Bone marrow (tissue), 2 donors: ENCODE results near the gene AGAP1.
"Not testable (repeated sequence)": the region's sequence is repeated elsewhere in the genome, so short reads cannot be mapped to it uniquely, and the experiment has no call there.

Experiments
- DNase-seq, 2 donors: peaks; one replicate each; lab custom pipeline; 2025; lab: John Stamatoyannopoulos, UW

Gene AGAP1

DNA sequence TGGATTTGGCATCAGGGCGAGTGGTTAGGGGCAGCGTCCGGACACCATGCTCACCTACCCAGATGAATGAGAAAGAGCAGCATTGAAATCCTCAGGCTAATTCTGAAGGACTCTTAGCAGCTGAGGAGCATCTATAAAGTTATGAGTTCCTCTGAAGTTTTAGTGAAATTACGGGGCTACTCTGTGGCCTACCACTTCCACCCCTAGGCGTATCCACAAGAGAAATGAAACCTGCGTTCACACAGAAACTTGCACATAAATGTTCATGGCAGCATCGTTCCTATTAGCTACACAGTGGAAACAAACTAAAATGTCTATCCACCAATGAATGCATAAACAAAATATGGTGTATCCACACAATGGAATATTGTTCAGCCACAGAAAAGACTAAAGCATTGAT lies 576.4 kb downstream of the AGAP1 start:
- DNase-seq: no peak

DNA sequence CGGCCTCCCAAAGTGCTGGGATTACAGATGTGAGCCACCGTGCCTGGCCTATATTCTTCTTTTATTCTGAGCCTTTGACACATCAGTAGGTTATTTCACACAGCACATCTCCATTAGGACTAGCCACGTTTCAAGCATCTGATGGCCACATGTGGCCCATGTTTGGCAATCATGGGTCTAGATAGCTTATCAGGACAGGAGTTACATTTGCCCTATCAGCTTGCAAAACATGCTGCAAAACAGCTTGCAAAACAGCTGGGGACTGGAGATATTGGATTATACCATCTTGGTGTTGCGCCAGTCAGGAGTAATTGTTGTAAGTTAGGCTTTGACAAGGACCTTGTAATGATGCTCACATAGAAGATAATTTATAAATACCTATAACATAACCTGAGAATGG lies 579.4 kb downstream of the AGAP1 start:
- no peak for DNase-seq

DNA sequence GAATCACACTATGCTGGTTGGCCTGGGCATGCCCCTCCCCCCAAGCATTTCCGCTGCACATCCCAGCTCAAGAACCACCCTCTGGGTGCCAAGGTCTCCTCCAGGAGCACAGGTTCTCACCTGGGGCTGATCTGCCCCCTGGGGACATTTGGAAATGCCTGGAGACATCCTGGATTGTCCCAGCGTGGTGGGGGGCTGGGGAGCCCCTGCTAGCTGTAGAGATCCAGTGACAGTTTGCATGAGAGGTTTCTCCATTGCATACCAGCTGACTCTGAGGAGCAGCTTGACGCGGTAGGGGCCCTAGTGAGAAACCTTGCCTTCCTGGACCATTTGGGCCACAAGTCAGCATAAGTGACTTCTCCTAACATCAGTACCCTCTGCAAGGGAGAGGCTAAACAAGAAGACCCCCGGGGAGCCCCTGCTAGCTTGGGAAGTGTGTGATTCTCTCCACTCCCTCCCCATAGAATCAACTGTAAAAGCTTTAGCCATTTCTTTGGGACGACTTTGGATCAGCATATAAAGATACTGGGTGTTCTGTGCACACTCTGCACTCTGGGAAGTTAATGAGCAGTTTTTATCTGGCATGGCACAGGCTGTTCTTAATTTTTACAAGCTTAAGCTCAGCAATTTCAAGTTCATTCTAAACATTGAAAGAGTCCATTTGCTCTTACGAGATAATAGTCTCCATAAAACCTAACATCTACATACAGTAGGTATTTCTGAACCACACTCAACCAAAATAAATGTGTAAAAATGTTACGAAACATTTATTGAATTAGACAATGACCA lies 580.2 kb downstream of the AGAP1 start:
- DNase-seq: no peak

DNA sequence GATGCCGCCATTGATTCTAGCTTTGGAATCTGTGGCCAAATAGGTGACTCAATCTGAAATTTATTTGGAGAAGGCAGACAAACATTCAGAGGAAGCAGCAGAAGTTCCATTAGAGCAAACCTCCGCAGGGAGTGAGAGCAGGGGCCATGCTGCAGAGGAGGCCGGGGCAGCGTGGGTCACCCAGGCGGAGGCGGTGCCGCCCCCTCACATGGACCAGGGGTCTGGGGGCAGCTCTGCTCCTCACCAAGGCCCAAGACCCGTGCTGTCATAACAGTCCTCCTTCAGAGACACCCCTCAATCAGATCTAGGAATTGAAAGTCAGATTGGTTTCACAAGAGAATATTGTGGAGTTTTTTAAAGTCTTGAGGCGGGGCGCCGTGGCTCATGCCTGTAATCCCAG lies 582.0 kb downstream of the AGAP1 start:
- no peak for DNase-seq

DNA sequence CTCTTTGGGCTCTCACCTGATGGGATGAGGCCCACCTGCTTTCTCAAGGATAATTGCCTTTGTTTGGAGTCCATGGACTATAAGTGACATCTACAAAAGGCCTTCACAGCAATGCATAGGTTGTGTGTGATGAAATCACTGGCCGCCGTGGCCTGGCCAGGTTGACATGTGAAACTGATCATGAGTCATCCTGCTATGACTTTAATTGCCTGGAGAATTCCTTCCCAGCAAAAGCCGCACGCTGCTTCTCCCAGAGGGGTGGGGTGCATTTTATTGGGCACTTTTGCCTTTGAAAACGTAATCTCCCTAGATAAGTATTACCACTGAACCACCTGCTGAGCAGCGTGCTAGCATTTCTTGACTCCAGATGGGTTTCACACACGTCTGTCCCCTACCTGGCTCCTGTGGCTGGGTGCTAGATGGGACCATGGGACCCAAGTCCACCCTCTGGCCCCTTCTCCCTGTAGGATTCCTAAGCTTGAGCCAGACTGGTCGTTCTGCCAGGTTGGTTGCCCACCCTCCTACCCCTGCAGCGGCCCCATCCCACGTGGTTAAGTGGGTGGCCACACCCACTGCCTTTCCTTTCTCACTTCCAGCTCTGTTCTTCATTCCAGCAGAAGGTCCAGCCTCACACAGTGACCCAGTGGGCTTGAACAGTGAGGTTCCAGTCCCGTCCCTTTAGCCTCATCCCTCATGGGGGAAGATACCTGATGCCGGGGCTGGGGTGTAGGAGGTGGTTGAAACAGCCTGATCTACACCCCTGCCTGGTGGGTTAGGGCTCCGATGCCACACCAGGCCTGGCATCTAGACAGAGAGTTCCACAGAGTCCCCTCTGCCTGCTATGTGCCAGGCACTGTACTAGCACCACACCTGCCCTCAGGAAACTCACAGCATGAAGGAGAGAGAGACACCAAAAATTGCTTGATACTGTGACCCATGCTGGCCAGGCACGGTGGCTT lies 584.7 kb downstream of the AGAP1 start:
- no peak for DNase-seq

DNA sequence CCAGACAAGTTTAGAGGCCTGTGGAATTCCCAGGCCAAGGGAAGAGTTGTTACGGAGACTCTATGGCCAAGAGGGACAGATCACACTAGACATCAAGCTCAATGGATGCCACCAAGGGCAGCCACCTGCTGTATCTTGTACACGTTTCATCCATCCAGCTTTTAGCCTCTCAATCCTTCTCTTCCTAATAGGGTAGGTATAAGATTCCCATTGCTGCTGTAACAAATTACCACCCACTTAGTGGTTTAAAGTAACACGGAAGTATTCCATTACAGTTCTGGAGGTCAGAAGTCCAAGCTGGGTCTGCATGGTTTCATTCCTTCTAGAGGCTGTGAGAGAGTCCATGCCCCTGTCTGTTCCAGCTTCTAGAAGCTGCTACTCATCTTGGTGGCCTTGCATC lies 586.6 kb downstream of the AGAP1 start:
- DNase-seq: no peak

DNA sequence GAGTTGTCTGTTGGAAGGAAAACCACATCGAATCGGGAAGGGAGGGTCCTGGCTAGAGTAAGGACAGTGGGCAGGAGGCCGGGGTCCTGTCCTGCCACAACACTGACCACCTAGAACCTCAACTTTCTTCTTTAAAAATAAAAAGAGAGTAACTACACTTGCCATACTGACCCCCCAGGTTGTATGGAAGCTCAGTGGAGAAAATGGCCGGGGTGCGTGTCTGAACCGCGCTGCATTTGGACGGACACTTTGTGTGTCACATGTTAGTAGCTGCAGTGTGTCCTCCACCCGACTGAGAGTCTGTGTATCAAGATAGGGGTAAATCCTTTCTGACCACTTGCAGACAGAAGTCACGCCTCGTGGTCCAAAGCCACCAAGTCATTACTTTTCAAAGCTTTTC lies 587.3 kb downstream of the AGAP1 start:
- DNase-seq: no peak

DNA sequence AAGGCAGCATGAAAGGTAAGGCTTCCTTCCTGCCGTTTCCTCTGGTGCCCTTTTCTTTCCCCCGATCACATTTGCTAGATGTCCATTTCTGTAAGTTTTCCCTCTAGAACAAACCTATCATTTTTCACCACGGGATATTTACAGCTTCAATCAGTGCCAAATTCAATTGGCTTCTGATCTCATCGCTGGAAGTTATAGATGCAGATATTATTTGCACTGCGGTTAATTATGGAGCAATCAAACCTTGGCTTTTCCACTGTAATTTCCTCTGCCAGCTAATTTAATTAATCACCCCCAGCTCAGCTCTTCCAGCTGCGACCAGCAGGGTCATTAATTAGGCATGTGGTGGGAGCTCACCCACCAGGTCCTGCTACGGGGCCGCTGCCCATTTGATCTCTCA lies 588.2 kb downstream of the AGAP1 start:
- no peak for DNase-seq

DNA sequence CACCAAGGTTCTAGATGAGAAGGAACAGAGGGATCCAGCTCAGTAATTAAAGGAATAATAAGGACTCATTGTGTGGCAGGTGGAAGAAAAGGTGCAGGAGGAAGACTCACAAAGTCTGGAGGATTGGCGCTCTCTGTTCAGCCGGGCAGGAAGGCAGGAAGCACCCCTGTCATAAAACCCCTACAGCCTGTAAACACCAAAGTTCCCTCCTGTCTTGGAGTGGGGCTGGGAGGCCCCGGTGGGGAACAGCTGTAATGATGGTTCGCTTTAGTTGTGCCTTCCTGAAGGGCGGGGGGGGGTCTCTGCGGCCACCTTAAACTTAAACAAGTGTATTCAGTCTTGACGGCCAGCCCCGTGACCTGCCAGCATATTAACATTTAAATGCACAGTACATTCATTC lies 590.1 kb downstream of the AGAP1 start:
- no peak for DNase-seq

DNA sequence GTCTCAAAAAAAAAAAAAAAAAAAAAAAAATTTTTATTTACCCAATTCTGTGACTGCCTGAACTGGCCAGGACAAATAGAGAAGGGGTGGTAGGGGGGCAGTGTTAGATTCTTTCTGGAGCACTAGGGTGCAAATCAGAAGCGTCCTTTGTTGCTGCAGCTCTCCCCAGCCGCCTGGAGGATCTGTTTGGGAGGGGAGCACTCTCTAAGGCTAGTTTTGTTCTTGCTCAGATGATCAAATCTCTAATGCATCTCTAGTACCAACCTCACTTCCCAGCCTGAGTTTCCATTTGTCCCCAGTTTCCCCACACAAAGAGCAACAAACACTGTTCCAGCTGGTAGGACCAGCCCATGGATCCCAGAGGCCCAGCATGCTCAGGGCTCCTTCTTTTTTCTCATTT lies 591.4 kb downstream of the AGAP1 start:
- DNase-seq: no peak

DNA sequence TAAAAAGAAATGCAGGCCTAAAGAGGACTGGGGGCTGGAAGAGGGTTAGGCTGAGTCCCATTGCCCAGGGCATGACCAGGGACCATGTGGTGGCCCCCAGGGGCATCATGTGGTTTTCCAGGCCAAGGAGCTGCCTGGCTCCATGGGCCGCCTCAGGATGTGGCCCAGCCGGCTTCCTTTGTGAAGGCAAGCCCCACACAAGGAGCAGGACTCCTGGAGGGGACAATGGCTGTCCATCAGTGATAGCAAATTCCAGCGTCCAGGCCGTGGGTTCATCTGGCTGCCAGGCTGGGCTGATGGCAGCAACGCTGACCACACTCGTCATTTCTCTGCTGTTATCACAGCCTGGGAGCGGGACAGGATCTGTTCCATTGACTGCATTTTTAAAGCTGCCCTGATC lies 591.8 kb downstream of the AGAP1 start:
- DNase-seq: no peak

DNA sequence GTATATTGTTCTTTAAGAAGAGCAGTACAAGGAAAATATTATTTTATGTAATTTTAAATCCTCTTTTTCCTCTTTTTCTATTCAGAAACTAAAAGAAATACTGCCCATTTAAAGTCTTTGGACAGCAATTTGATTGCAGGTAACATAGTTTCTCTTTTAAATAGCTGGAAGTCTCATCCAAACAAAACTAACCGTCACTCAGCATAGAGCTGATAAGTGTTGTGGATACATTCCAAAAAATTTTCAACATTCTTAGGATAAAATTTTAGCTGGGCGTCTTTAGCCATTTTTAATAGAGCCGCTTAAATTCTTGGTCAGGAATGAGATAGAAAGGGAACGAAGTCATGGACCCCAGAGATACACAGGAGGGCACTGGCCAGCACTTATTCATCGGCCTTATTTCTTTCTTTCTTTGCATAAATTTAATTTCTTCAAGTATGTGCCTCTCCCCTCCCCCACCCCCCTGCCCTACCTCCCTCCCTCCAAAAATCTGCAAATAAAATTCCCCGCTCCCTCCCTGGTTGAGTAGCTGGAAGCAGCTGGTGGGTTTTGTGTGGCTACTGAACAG lies 592.6 kb downstream of the AGAP1 start:
- no peak for DNase-seq

DNA sequence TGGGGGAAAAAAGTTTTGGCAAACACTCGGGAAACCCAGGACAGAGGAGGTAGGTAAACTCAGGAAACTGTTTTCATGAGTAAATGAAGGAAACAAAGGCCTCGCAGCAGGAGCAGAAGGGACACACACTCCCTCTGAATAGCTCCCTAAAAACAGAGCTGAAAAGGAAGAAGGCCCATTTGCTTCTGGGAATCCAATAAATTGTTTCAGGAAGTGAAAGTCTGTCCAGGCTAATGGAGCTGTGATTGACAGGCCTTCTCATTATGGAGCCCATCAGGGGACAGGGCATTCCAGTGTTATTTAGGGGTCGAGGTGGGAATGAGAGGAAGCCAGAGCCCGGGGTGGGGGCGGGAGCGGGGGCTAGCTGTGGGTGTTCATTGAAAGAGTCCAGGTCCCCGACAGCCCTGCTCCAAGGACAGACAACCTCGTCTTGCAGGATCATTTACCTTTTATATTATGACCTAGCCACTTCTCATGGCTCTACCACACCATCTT lies 593.2 kb downstream of the AGAP1 start:
- DNase-seq: no peak

DNA sequence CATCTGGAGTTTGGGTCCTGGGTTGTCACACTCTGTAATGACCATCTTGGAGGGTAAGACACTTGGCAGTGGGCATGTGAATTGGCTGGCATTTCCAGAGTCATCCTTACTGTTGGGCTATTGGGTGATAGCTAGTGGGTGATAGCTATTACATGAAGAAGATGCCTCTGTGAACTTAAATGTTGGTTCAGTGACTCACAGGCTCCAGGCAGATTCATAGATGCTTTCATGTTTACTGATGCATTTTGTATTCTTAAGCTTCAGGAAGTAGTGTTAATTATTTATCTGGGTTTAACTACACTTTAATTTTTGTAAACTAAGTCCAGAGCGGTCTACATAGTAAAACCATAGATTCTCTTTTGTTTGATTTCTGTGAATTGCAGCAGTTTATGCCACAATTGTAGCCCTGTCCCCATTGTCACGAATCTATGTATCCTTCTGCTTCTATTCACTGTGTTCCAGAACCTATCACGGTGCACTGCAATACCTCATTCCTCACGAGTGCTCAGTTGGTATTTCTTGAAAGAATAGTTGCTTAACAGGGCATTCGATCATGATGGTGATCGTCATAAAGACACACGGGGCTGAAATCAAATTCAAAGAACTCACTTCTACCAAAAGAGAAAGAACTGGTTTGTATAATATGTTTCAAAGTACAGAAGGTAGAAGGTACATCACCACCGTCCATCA lies 594.7 kb downstream of the AGAP1 start:
- no peak for DNase-seq

DNA sequence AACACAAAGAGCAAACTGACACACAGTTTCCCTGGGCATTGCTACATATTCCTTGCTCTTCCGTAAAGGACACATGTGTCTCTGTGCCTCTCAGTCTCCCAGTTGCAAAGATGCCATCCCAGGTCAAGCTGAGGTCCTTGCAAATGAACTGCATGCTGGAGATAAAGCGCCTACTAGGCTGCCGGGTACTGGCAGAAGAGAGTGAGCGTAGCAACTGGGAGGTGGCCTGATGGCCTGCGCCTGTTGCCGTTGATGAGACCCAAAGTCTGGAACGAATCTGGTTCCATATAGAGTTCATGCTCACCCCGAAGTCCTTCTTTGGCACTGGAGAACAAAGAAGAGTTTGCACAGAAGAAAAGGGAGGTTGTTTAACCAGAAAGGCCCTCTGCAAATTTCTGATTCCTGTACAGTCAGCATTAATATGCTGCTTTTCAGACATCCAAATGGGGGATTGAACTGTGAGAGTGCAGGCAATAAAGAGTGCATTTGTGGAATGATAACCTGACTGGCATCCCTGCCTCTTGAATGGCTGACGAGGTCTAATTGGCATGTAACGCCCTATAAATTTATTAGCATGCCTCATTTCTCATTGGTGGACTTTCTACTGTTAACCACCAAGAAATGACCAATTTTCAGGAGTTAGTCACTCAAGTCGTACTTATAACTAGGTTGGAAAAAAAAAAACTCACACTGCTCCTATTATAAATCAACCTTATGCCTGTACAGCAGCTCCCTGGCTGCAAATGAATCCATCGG lies 595.6 kb downstream of the AGAP1 start:
- DNase-seq: no peak

DNA sequence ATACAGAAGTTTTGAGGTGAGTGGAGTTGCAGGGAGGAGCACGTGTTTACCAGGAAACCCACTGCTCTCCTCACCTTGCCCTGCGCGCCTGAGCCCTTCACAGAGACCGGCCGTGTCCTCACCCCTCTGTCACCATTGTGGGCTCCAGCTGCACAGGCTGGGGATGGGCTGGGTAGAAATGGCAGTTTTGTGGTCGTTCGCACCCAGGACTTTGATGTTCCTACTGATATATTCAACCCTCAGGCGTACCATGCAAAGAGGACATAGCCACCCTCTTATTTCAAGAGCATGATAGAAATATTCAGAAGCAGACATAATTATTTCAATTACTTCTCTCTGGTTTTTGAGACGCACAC lies 596.2 kb downstream of the AGAP1 start:
- DNase-seq: no peak

DNA sequence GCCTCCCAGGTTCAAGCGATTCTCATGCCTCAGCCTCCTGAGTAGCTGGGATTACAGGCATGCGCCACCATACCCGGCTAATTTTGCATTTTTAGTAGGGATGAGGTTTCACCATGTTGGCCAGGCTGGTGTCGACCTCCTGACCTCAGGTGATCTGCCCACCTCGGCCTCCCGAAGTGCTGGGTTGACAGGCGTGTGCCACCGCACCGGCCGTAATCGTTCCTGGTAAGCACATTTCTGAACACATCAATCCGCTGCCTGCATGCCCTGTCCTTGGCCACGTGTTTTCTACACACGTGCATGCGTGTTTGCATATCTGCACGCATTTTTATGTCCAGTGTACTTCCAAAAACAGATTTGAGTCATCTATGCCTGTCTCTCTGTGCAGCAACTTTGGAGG lies 597.0 kb downstream of the AGAP1 start:
- not testable (repeated sequence) for DNase-seq

DNA sequence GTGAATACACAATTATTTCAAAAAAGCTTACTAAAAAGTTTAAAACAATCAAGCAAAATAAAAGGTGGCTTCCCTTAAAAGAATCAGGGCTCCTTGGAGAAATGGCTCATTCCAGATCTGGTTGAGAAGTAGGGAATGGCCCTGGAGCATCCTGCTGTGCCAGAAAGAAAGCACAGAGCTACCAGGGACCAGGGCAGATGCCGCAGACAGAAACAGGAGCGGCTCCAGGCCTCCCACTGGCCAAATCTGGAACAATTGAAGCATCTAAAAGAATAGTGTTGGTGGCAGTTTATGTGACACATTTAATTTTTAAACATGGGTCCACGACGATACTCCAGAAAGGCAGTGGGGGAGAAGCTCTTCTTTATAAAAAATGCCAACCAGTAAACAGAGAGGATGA lies 598.9 kb downstream of the AGAP1 start:
- DNase-seq: no peak

DNA sequence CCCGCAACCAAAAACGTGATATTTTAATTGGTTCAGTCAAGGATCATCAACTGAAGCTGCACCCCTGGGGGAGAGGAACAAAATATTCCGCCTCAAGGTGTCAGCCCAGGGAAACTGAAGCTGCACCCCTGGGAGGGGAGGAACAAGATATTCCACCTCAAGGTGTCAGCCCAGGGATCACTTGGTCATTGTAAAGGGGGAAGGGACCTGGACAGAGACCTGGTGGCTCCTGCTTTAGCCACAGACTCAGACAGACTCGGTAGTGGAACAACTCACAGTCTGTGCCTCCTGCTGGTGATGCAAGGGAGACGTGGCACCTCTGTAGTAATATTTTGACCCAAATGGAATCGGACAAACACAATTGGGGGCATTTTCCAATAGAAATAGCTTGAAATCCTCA lies 599.3 kb downstream of the AGAP1 start:
- DNase-seq: no peak

DNA sequence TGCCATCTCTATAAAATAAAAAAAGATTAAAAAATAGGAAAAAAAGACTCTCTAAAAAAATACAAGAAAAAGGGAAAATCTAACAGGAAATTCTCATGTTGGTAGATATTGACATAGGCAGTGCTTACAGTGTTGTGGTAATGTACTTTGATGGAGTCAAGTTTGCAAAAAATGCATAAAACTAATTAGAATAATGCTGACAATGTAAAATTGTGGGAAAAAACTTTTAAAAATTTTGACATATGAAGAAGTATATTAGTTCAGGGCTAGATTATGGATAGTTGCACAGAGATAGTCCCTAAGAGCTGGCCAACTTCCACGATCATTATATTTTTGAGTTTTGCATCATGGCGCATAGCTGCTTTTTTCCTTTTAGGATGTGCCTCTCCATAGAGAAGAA lies 601.7 kb downstream of the AGAP1 start:
- DNase-seq: no peak

DNA sequence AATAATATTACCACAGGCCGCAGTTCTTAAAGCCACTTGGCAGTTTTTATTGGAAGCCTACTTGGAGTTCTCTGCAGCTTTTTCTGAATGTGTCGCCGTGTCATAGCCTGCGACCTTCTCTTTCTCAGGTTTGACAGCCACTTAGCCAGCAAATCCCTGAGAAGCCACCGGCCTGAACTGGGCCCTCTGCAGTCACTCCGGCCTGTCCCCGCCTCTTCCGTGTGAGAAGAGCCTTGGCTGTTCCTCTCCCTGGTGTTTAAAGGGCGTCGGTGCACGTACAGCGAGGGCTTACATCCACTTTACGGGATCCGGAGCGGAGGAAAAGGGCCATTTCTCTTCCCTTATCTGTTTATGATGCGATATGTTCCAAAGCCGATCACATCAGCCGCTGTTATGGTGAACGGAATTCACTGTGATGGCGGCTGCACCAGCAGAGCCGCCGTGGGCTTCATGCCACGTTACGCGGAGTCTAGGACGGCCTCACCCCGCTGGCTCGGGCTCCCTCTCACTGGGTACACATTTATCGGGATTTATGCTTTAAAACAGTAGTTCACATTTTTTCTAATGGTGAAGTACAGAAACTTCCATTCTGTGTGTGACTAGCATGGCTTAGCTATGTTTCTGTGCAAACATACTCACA lies 607.6 kb downstream of the AGAP1 start:
- DNase-seq: no peak
